ENCODE results near the gene OSBPL9.

The OSBPL9 gene

GRCh38 chr1:51745304-51745570 lies 128.3 kb downstream of the OSBPL9 start:
- DNase-seq: no peak

GRCh38 chr1:51749151-51749550 lies 132.3 kb downstream of the OSBPL9 start:
- no peak for DNase-seq

GRCh38 chr1:51750218-51750617 lies 133.3 kb downstream of the OSBPL9 start:
- no peak for DNase-seq

- DNase-seq: no peak
Observed at GRCh38 chr1:51750729-51751128, 133.8 kb downstream of the OSBPL9 start.

- DNase-seq: no peak
Observed at GRCh38 chr1:51752073-51752948, 135.4 kb downstream of the OSBPL9 start.

- no peak for DNase-seq
Observed at GRCh38 chr1:51753969-51754368, 137.1 kb downstream of the OSBPL9 start.

- no peak for DNase-seq
Observed at GRCh38 chr1:51754666-51755065, 137.8 kb downstream of the OSBPL9 start.

GRCh38 chr1:51755437-51755836 lies 138.5 kb downstream of the OSBPL9 start:
- DNase-seq: no peak

- no peak for DNase-seq
Observed at GRCh38 chr1:51756290-51756689, 139.4 kb downstream of the OSBPL9 start.

GRCh38 chr1:51758310-51758709 lies 141.4 kb downstream of the OSBPL9 start:
- no peak for DNase-seq

- DNase-seq: no peak
Observed at GRCh38 chr1:51760872-51761271, 144.0 kb downstream of the OSBPL9 start.

GRCh38 chr1:51761351-51761750 lies 144.5 kb downstream of the OSBPL9 start:
- no peak for DNase-seq

GRCh38 chr1:51768971-51769588 lies 152.2 kb downstream of the OSBPL9 start:
- DNase-seq: no peak

- no peak for DNase-seq
Observed at GRCh38 chr1:51776408-51776807, 159.5 kb downstream of the OSBPL9 start.

GRCh38 chr1:51780927-51781326 lies 164.0 kb downstream of the OSBPL9 start:
- DNase-seq: no peak

- no peak for DNase-seq
Observed at GRCh38 chr1:51784997-51785421, 168.1 kb downstream of the OSBPL9 start.

GRCh38 chr1:51788938-51789337 lies 172.0 kb downstream of the OSBPL9 start:
- no peak for DNase-seq

- no peak for DNase-seq
Observed at GRCh38 chr1:51789342-51789741, 172.4 kb downstream of the OSBPL9 start.

GRCh38 chr1:51790385-51790784 lies 173.5 kb downstream of the OSBPL9 start:
- DNase-seq: no peak

- DNase-seq: no peak
Observed at GRCh38 chr1:51791888-51792287, 175.0 kb downstream of the OSBPL9 start.

- no peak for DNase-seq
Observed at GRCh38 chr1:51792864-51793263, 176.0 kb downstream of the OSBPL9 start.

- DNase-seq: no peak
Observed at GRCh38 chr1:51794260-51794659, 177.4 kb downstream of the OSBPL9 start.

GRCh38 chr1:51794868-51795267 lies 178.0 kb downstream of the OSBPL9 start:
- DNase-seq: no peak

GRCh38 chr1:51799372-51799771 lies 182.5 kb downstream of the OSBPL9 start:
- no peak for DNase-seq

GRCh38 chr1:51814513-51814912 lies 197.6 kb downstream of the OSBPL9 start:
- DNase-seq: no peak
